G401 (cell line): ENCODE data around the gene GDPD5. TPM values are rescaled to one million over a fixed set of nuclear protein-coding genes. Genes with fewer than 3 reads are reported as not detected.

Experiments
- DNase-seq: peaks from one replicate; pipeline ENCODE4 v3.0.0-alpha.2; 2015; ENCODE audit warnings: low spot score
- in situ Hi-C: cut with HindIII; loops from 2 replicates; pipeline ENCODE4 v1.10.0; 2016; ENCODE audit warnings: low sequenced_read_pairs, mixed read lengths
- total RNA-seq: library from RNA; depleted of rRNA; stranded (reverse); fragments of >200 nt; shearing (Covaris generic); gene quantifications from 2 replicates; pipeline ENCODE4 v1.2.3, GENCODE V29; 2014

GDPD5 gene
- total RNA-seq, 1 experiment from 2014 or later, result 4.6 TPM

GRCh38 chr11:75500742-75501141 lies 25.0 kb downstream of the GDPD5 start:
- in situ Hi-C loops, result no loop called here
- no peak for DNase-seq

GRCh38 chr11:75499423-75500190 lies 26.1 kb downstream of the GDPD5 start:
- no peak for DNase-seq
- in situ Hi-C loops, result no loop called here

GRCh38 chr11:75498556-75499255 lies 27.0 kb downstream of the GDPD5 start:
- no peak for DNase-seq
- in situ Hi-C loops, result no loop called here

- in situ Hi-C loops, result no loop called here
- DNase-seq, result no peak
Observed at GRCh38 chr11:75497788-75498409, 27.8 kb downstream of the GDPD5 start.

- DNase-seq, result no peak
- in situ Hi-C loops, result no loop called here
Observed at GRCh38 chr11:75496305-75496752, 29.4 kb downstream of the GDPD5 start.

- DNase-seq, result no peak
- in situ Hi-C loops, result no loop called here
Observed at GRCh38 chr11:75495749-75496304, 29.9 kb downstream of the GDPD5 start.

- in situ Hi-C loops, result no loop called here
- DNase-seq, result no peak
Observed at GRCh38 chr11:75493626-75494025, 32.1 kb downstream of the GDPD5 start.

- in situ Hi-C loops, result no loop called here
- DNase-seq, result no peak
Observed at GRCh38 chr11:75492181-75492820, 33.4 kb downstream of the GDPD5 start.

- no peak for DNase-seq
- in situ Hi-C loops, result no loop called here
Observed at GRCh38 chr11:75491465-75491864, 34.3 kb downstream of the GDPD5 start.

- in situ Hi-C loops, result no loop called here
Observed at GRCh38 chr11:75490221-75491181, 35.2 kb downstream of the GDPD5 start.

GRCh38 chr11:75487365-75487764 lies 38.4 kb downstream of the GDPD5 start:
- DNase-seq, result no peak
- in situ Hi-C loops, result no loop called here

More at GRCh38 chr11:75490221-75491181, 35.2 kb downstream of the GDPD5 start:
- no peak for DNase-seq

GRCh38 chr11:75485742-75486141 lies 40.0 kb downstream of the GDPD5 start:
- in situ Hi-C loops, result no loop called here
- DNase-seq, result no peak

GRCh38 chr11:75482931-75483469 lies 42.7 kb downstream of the GDPD5 start:
- in situ Hi-C loops, result no loop called here
- peak; percentile 25 for DNase-seq

- in situ Hi-C loops, result no loop called here
- DNase-seq, result no peak
Observed at GRCh38 chr11:75481922-75482606, 43.7 kb downstream of the GDPD5 start.

- in situ Hi-C loops, result no loop called here
- no peak for DNase-seq
Observed at GRCh38 chr11:75481223-75481921, 44.4 kb downstream of the GDPD5 start.

GRCh38 chr11:75480185-75481175 lies 45.3 kb downstream of the GDPD5 start:
- in situ Hi-C loops, result no loop called here
- DNase-seq, result peak; percentile 71
